GM23338 (cell line): ENCODE results near the gene ZNRF2. TPM values are rescaled to one million over a fixed set of nuclear protein-coding genes. Genes with fewer than 3 reads are reported as not detected.

ENCODE experiments used
- ATAC-seq: fragments of 200-7000 bp; cut with Tn5 transposase; 3 replicates; pipeline ENCODE4 v1.9.1; 2020
- DNase-seq: peaks from one replicate; pipeline ENCODE4 v3.0.0-alpha.2; 2015; ENCODE audit warnings: low spot score
- H2AFZ ChIP-seq: fragments of 200-600 bp; sonication (generic); 2 replicates; pipeline ENCODE4 v1.8.0; 2016; ENCODE audit warnings: antibody characterized with exemption, mild to moderate bottlenecking, moderate library complexity
- H3F3A ChIP-seq: fragments of 200-600 bp; sonication (generic); replicated peaks from 2 replicates; pipeline ENCODE4 v1.8.0; 2017; ENCODE audit warnings: antibody characterized with exemption, mixed run types, low read depth
- H3K27ac ChIP-seq: fragments of 200-600 bp; sonication (generic); 2 replicates; pipeline ENCODE4 v1.6.1; 2016; ENCODE audit warnings: low read depth
- H3K27me3 ChIP-seq: fragments of 200-600 bp; sonication (generic); 2 replicates; pipeline ENCODE4 v1.8.0; 2016; ENCODE audit warnings: mild to moderate bottlenecking, mixed run types, moderate library complexity; ENCODE audit not compliant: insufficient read depth
- H3K36me3 ChIP-seq: fragments of 200-600 bp; sonication (generic); 2 replicates; pipeline ENCODE4 v1.8.0; 2016; ENCODE audit warnings: mild to moderate bottlenecking; ENCODE audit not compliant: insufficient read depth
- H3K4me1 ChIP-seq: fragments of 200-600 bp; sonication (generic); 2 replicates; pipeline ENCODE4 v1.8.0; 2016; ENCODE audit warnings: mild to moderate bottlenecking, moderate library complexity; ENCODE audit not compliant: insufficient read depth
- H3K4me2 ChIP-seq: fragments of 200-600 bp; sonication (generic); 2 replicates; pipeline ENCODE4 v1.7.1; 2017; ENCODE audit warnings: mixed run types
- H3K4me3 ChIP-seq: fragments of 200-600 bp; sonication (generic); 2 replicates; pipeline ENCODE4 v1.6.1; 2016; ENCODE audit warnings: mixed run types
- H3K79me2 ChIP-seq: fragments of 200-600 bp; sonication (generic); replicated peaks from 2 replicates; pipeline ENCODE4 v1.8.0; 2017; ENCODE audit warnings: mild to moderate bottlenecking; ENCODE audit not compliant: insufficient read depth
- H3K9me2 ChIP-seq: fragments of 200-600 bp; sonication (generic); 2 replicates; pipeline ENCODE4 v1.8.0; 2017; ENCODE audit not compliant: insufficient read depth
- H4K20me1 ChIP-seq: fragments of 200-600 bp; sonication (generic); replicated peaks from 2 replicates; pipeline ENCODE4 v1.8.0; 2017; ENCODE audit warnings: mild to moderate bottlenecking; ENCODE audit not compliant: insufficient read depth
- H3K27ac Mint-ChIP-seq: 2 replicates; pipeline ENCODE4 v1.8.0; 2020; ENCODE audit warnings: inconsistent platforms, mild to moderate bottlenecking, moderate library complexity, mixed read lengths
- H3K27me3 Mint-ChIP-seq: 3 replicates; pipeline ENCODE4 v1.8.0; 2022; ENCODE audit warnings: low read depth, mild to moderate bottlenecking, moderate library complexity, mixed read lengths, inconsistent platforms; ENCODE audit not compliant: insufficient read depth, poor library complexity
- H3K36me3 Mint-ChIP-seq: 3 replicates; pipeline ENCODE4 v1.8.0; 2021; ENCODE audit warnings: low read depth, mild to moderate bottlenecking, inconsistent platforms, moderate library complexity, mixed read lengths
- H3K4me1 Mint-ChIP-seq: 3 replicates; pipeline ENCODE4 v1.8.0; 2020; ENCODE audit warnings: mild to moderate bottlenecking, inconsistent platforms, mixed read lengths
- H3K4me3 Mint-ChIP-seq: 3 replicates; pipeline ENCODE4 v1.8.0; 2021; ENCODE audit warnings: moderate library complexity, mild to moderate bottlenecking, inconsistent platforms, mixed read lengths
- H3K9me3 Mint-ChIP-seq: 3 replicates; pipeline ENCODE4 v1.8.0; 2020; ENCODE audit warnings: moderate library complexity, mild to moderate bottlenecking, inconsistent platforms, mixed read lengths
- CREB1 ChIP-seq: fragments of 250-450 bp; sonication (Bioruptor Pico); IDR thresholded peaks from 2 replicates; pipeline ENCODE4 v1.5.0; 2020; ENCODE audit warnings: low read depth, mild to moderate bottlenecking, moderate library complexity
- CTCF ChIP-seq, 2 experiments: fragments of 200-600 bp in 1 of 2; sonication (generic) in 1 of 2; conservative IDR thresholded peaks; 2 replicates each; pipeline versions ENCODE4 v1.5.1 to v1.6.1; 2016 to 2017; ENCODE audit warnings: antibody characterized with exemption in 2 of 2, low read depth in 2 of 2, mild to moderate bottlenecking in 2 of 2, moderate library complexity in 1 of 2
- ETS1 ChIP-seq: IDR thresholded peaks from 2 replicates; pipeline ENCODE4 v1.6.1; 2016; ENCODE audit warnings: antibody characterized with exemption
- EZH2 ChIP-seq: fragments of 200-600 bp; sonication (generic); IDR thresholded peaks from one replicate; pipeline ENCODE4 v1.8.0; 2017; ENCODE audit warnings: antibody characterized with exemption, mild to moderate bottlenecking, low read depth; ENCODE audit not compliant: unreplicated experiment
- EZH2phosphoT487 ChIP-seq: fragments of 200-600 bp; sonication (generic); IDR thresholded peaks from one replicate; pipeline ENCODE4 v1.8.1; 2018; ENCODE audit warnings: antibody characterized with exemption; ENCODE audit not compliant: unreplicated experiment
- JUNB ChIP-seq: IDR thresholded peaks from one replicate; pipeline ENCODE4 v1.6.1; 2016; ENCODE audit warnings: antibody characterized with exemption; ENCODE audit not compliant: unreplicated experiment
- NANOG ChIP-seq: IDR thresholded peaks from 2 replicates; pipeline ENCODE4 v1.6.1; 2016; ENCODE audit warnings: antibody characterized with exemption, borderline replicate concordance
- POLR2AphosphoS5 ChIP-seq: IDR thresholded peaks from 2 replicates; pipeline ENCODE4 v1.6.1; 2016; ENCODE audit warnings: antibody characterized with exemption, low read depth
- REST ChIP-seq: IDR thresholded peaks from one replicate; pipeline ENCODE4 v1.6.1; 2018; ENCODE audit warnings: antibody characterized with exemption; ENCODE audit not compliant: unreplicated experiment
- STAT1 ChIP-seq: IDR thresholded peaks from one replicate; pipeline ENCODE4 v1.6.1; 2016; ENCODE audit warnings: antibody characterized with exemption; ENCODE audit not compliant: unreplicated experiment
- ZNF114 ChIP-seq: fragments of 250-450 bp; sonication (Bioruptor Pico); IDR thresholded peaks from 2 replicates; pipeline ENCODE4 v1.5.0; 2020; ENCODE audit warnings: mild to moderate bottlenecking, moderate library complexity
- ZNF331 ChIP-seq: fragments of 250-450 bp; sonication (Bioruptor Pico); IDR thresholded peaks from 2 replicates; pipeline ENCODE4 v1.5.0; 2020; ENCODE audit warnings: low read depth, mild to moderate bottlenecking, moderate library complexity
- ZNF462 ChIP-seq: fragments of 250-450 bp; sonication (Bioruptor Pico); IDR thresholded peaks from 2 replicates; pipeline ENCODE4 v1.5.0; 2020; ENCODE audit warnings: mild to moderate bottlenecking, moderate library complexity
- polyA plus RNA-seq: library from polyadenylated mRNA; unstranded; fragments of >200 nt; fragmentation: Nextera tagmentation; extraction: Ambion mirVana; gene quantifications from 2 replicates; pipeline ENCODE4 v1.2.1, GENCODE V29; 2016
- total RNA-seq: library from RNA; depleted of rRNA; stranded (reverse); fragments of >200 nt; shearing (Covaris generic); gene quantifications from 2 replicates; pipeline ENCODE4 v1.2.3, GENCODE V29; 2014

ZNRF2 gene
- total and polyA plus RNA-seq, 2 experiments from 2014 or later, result 6.0 to 34.7 TPM

GRCh38 chr7:30315589-30315988 is 31.2 kb downstream of the ZNRF2 start:
- Histone ChIP-seq H3K4me1 (peaks cover 47% of the 10 kb centered on the region), H3K4me3 (no peak overlapping the region)
- no peaks in the 10 kb centered on the region for H3K36me3 Mint-ChIP-seq

More at GRCh38 chr7:30315589-30315988, 31.2 kb downstream of the ZNRF2 start:
- Histone ChIP-seq H4K20me1 (no peaks in the 10 kb centered on the region), H3K79me2 (peaks cover 97% of the 10 kb centered on the region), H3K36me3 (no peaks in the 10 kb centered on the region), H3F3A (no peaks in the 10 kb centered on the region), H3K9me2 (no peaks in the 10 kb centered on the region), H3K27ac (no peak overlapping the region), H2AFZ (no peak overlapping the region), H3K4me2 (no peak overlapping the region), H3K27me3 (no peaks in the 10 kb centered on the region)
- ATAC-seq (no peak), DNase-seq (no peak)
- Mint-ChIP-seq H3K27ac (no peak overlapping the region), H3K4me3 (no peak overlapping the region), H3K4me1 (peaks cover 62% of the 10 kb centered on the region), H3K9me3 (no peaks in the 10 kb centered on the region), H3K27me3 (no peaks in the 10 kb centered on the region)
- TF ChIP-seq CREB1 (no peak), CTCF (conservative IDR thresholded peaks at IDR 0.05; ENCODE audit: low read depth in 2 of 2) (no peak), ETS1 (no peak), EZH2 (no peak), EZH2phosphoT487 (no peak), REST (no peak), JUNB (no peak), ZNF114 (no peak), ZNF331 (CRISPR knock-in tag) (no peak), ZNF462 (CRISPR knock-in tag) (no peak), STAT1 (no peak), POLR2AphosphoS5 (no peak), NANOG (no peak)
